Activated CD8-positive, alpha-beta memory T cell treated with anti-CD3 and anti-CD28 coated beads, Interleukin-2, amount 50 U/mL, for 24 hours (primary cell): ENCODE results near the gene FZD4.
"Not testable (repeated sequence)": the region's sequence is repeated elsewhere in the genome, so short reads cannot be mapped to it uniquely, and the experiment has no call there.

ENCODE experiments used
- DNase-seq: peaks from one replicate; pipeline ENCODE4 v3.0.0-alpha.2; 2020; ENCODE audit errors: extremely low read depth

FZD4 gene

GRCh38 chr11:86977441-86978050 is 22.4 kb upstream of the FZD4 start:
- DNase-seq: no peak

GRCh38 chr11:86972734-86973133 is 17.5 kb upstream of the FZD4 start:
- no peak for DNase-seq

- DNase-seq: no peak
These were observed 14.1 kb upstream of the FZD4 start for GRCh38 chr11:86969258-86969657.

GRCh38 chr11:86967601-86968000 is 12.4 kb upstream of the FZD4 start:
- DNase-seq: not testable (repeated sequence)

- no peak for DNase-seq
These were observed 2.9 kb upstream of the FZD4 start for GRCh38 chr11:86957976-86958646.

GRCh38 chr11:86956905-86957195 is 1.7 kb upstream of the FZD4 start:
- no peak for DNase-seq

GRCh38 chr11:86955111-86955360 is 159 bp downstream of the FZD4 start:
- no peak for DNase-seq

GRCh38 chr11:86954269-86955110 is 705 bp downstream of the FZD4 start:
- DNase-seq: no peak

GRCh38 chr11:86952221-86952875 is 2.8 kb downstream of the FZD4 start:
- no peak for DNase-seq

GRCh38 chr11:86951706-86952105 is 3.5 kb downstream of the FZD4 start:
- no peak for DNase-seq

- DNase-seq: no peak
These were observed 4.6 kb downstream of the FZD4 start for GRCh38 chr11:86950661-86950995.

- DNase-seq: no peak
These were observed 5.1 kb downstream of the FZD4 start for GRCh38 chr11:86949995-86950660.

- no peak for DNase-seq
These were observed 6.5 kb downstream of the FZD4 start for GRCh38 chr11:86948733-86949132.

GRCh38 chr11:86947541-86947940 is 7.7 kb downstream of the FZD4 start:
- DNase-seq: no peak

- not testable (repeated sequence) for DNase-seq
These were observed 11.7 kb downstream of the FZD4 start for GRCh38 chr11:86943505-86943904.

- DNase-seq: no peak
These were observed 13.2 kb downstream of the FZD4 start for GRCh38 chr11:86941871-86942599.

GRCh38 chr11:86941077-86941870 is 13.9 kb downstream of the FZD4 start:
- DNase-seq: no peak

- DNase-seq: no peak
These were observed 14.9 kb downstream of the FZD4 start for GRCh38 chr11:86940122-86940777.

GRCh38 chr11:86938900-86939880 is 16.0 kb downstream of the FZD4 start:
- DNase-seq: no peak
